Natural killer cell (primary cell): Measurements from ENCODE around the gene POU2F1. TPM values are rescaled to one million over a fixed set of nuclear protein-coding genes. Genes with fewer than 3 reads are reported as not detected.

Experiments used
- ATAC-seq, 3 donors: fragments of 150-1000 bp in 2 of 3; fragments of 200-7000 bp in 1 of 3; cut with Tn5 transposase; 1 replicate in 1 of 3; 2 replicates in 2 of 3; pipeline ENCODE4 v1.10.0; 2021; ENCODE audit warnings: mild to moderate bottlenecking in 2 of 3, moderate library complexity in 2 of 3
- DNase-seq, 2 donors: peaks; one replicate each; pipeline versions ENCODE4 v3.0.0 to v3.0.0-alpha.2; 2013 to 2021; ENCODE audit warnings: mixed read lengths in 1 of 2
- H3K27ac ChIP-seq: one replicate; pipeline ENCODE4 v1.5.1; 2013; ENCODE audit warnings: mild to moderate bottlenecking, low read length
- H3K27me3 ChIP-seq: one replicate; pipeline ENCODE4 v1.6.1; 2013; ENCODE audit warnings: low read length; ENCODE audit not compliant: control insufficient read depth, insufficient read depth
- H3K36me3 ChIP-seq: one replicate; pipeline ENCODE4 v1.6.1; 2013; ENCODE audit warnings: low read length; ENCODE audit not compliant: control insufficient read depth, insufficient read depth
- H3K4me1 ChIP-seq: one replicate; pipeline ENCODE4 v1.6.1; 2013; ENCODE audit warnings: low read length; ENCODE audit not compliant: control insufficient read depth, insufficient read depth
- H3K4me3 ChIP-seq: one replicate; pipeline ENCODE4 v1.5.1; 2013; ENCODE audit warnings: low read length
- H3K9me3 ChIP-seq: one replicate; pipeline ENCODE4 v1.6.1; 2013; ENCODE audit warnings: low read length; ENCODE audit not compliant: control insufficient read depth, insufficient read depth
- H3K27ac Mint-ChIP-seq, 2 donors: one replicate each; pipeline ENCODE4 v1.8.0; 2022; ENCODE audit warnings: mild to moderate bottlenecking in 2 of 2, mixed read lengths in 2 of 2, moderate library complexity in 1 of 2
- H3K27me3 Mint-ChIP-seq, 2 donors: one replicate each; pipeline ENCODE4 v1.8.0; 2022; ENCODE audit warnings: low read depth in 2 of 2, mixed read lengths in 2 of 2
- H3K36me3 Mint-ChIP-seq: one replicate; pipeline ENCODE4 v1.8.0; 2022; ENCODE audit warnings: mixed read lengths
- H3K4me1 Mint-ChIP-seq, 2 donors: one replicate each; pipeline ENCODE4 v1.8.0; 2022; ENCODE audit warnings: mixed read lengths in 2 of 2
- H3K4me3 Mint-ChIP-seq: one replicate; pipeline ENCODE4 v1.8.0; 2022; ENCODE audit warnings: mild to moderate bottlenecking, moderate library complexity, mixed read lengths
- H3K9me3 Mint-ChIP-seq, 2 donors: one replicate each; pipeline ENCODE4 v1.8.0; 2022; ENCODE audit warnings: mixed read lengths in 2 of 2
- WGBS: methylation state at CpG from one replicate; pipeline ENCODE4 v1.1.7; 2013; ENCODE audit warnings: missing lambda C conversion rate; ENCODE audit not compliant: insufficient coverage; 5-methylcytosine and 5-hydroxymethylcytosine counted together
- intact Hi-C: fragments of 100-400 bp; cut with micrococcal nuclease; formaldehyde crosslinking; loops from one replicate; pipeline ENCODE4 v1.14.2; 2022
- total RNA-seq, 4 donors: library from RNA; stranded (reverse); fragments of 120-200 nt in 1 of 4; gene quantifications; one replicate each; pipeline versions ENCODE4 v1.2.3 to v1.2.4, GENCODE V29; 2013 to 2022
- TF ChIP-seq, protein P1 (sequence below): fragments of 200-600 bp; IDR thresholded peaks from one replicate; pipeline ENCODE4 v1.8.0; 2022; ENCODE audit warnings: antibody characterized with exemption

The POU2F1 gene
- total RNA-seq, 3 donors from 2014 or later (not counting 1 experiment from before 2014, with no cell fraction given): 39.8 to 44.6 (median 40.9) TPM

DNA sequence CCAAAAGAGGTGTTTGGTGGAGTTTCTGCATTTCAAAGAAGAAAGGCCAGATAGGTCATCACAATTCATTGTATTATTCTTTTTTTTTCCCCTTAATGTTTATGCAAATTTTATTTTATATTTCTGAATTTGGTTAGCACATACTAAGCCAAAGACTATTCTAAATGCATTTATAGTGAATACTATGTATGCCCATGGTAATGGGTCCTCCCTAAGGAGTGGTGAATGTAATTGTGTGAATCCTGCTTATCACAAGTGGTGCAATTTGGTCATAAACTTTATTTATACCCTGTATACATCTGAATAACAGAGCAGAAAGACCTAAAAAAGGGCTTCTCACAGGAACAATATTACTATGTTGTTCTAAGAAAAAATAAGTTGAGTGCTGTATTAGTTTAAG, 198.6 kb downstream of the POU2F1 start:
- no peaks in the 10 kb centered on the region for H3K27me3 ChIP-seq
- TF ChIP-seq, protein P1, sequence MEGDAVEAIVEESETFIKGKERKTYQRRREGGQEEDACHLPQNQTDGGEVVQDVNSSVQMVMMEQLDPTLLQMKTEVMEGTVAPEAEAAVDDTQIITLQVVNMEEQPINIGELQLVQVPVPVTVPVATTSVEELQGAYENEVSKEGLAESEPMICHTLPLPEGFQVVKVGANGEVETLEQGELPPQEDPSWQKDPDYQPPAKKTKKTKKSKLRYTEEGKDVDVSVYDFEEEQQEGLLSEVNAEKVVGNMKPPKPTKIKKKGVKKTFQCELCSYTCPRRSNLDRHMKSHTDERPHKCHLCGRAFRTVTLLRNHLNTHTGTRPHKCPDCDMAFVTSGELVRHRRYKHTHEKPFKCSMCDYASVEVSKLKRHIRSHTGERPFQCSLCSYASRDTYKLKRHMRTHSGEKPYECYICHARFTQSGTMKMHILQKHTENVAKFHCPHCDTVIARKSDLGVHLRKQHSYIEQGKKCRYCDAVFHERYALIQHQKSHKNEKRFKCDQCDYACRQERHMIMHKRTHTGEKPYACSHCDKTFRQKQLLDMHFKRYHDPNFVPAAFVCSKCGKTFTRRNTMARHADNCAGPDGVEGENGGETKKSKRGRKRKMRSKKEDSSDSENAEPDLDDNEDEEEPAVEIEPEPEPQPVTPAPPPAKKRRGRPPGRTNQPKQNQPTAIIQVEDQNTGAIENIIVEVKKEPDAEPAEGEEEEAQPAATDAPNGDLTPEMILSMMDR: no peak
- intact Hi-C loops: no loop called here
- no peak overlapping the region for H3K4me3 Mint-ChIP-seq
- no peaks in the 10 kb centered on the region for H3K36me3 Mint-ChIP-seq
- H3K27ac ChIP-seq: no peak overlapping the region
- no peaks in the 10 kb centered on the region for H3K27me3 Mint-ChIP-seq
- DNase-seq (no peak), ATAC-seq (no peak)
- no peaks in the 10 kb centered on the region for H3K9me3 Mint-ChIP-seq
- no peak overlapping the region for H3K27ac Mint-ChIP-seq
- H3K4me1 ChIP-seq: peaks cover 5% of the 10 kb centered on the region
- H3K36me3 ChIP-seq: peaks cover 9% of the 10 kb centered on the region
- peaks cover 14 to 28% of the 10 kb centered on the region in 2 donors for H3K4me1 Mint-ChIP-seq
- H3K9me3 ChIP-seq: no peaks in the 10 kb centered on the region
- no peak overlapping the region for H3K4me3 ChIP-seq

DNA sequence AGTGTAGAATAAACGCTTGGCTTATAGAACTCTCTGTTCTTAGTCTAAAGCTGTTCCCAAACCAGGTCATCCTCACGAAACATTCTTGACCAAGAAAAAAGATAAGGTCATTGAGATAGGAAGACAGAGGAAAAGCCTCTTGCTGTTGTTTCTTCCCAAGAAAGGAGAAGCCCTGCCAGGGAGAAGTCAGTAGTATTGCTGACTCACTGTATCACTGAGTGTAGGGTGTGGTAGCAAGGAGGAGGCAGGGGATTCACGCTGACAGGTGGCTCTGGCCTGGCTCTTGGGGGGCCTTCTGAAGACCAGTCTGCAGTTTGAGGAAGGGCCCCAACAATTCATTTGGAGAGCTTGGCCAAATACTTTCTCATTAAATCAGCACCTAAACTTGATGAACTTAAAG, 199.8 kb downstream of the POU2F1 start:
- DNase-seq (no peak), ATAC-seq (no peak)
- Mint-ChIP-seq H3K4me1 (peaks cover 22 to 28% of the 10 kb centered on the region in 2 donors), H3K27me3 (no peaks in the 10 kb centered on the region), H3K9me3 (no peaks in the 10 kb centered on the region), H3K27ac (peak overlapping the region; percentile 14 to 77), H3K4me3 (no peak overlapping the region), H3K36me3 (no peaks in the 10 kb centered on the region)
- no peaks in the 10 kb centered on the region for H3K27me3 ChIP-seq
- no peak overlapping the region for H3K27ac ChIP-seq
- intact Hi-C loops: no loop called here
- TF ChIP-seq, protein P1: no peak
- peaks cover 7% of the 10 kb centered on the region for H3K36me3 ChIP-seq
- peaks cover 9% of the 10 kb centered on the region for H3K4me1 ChIP-seq
- 56% methylated on average over 3 of the region's 3 CpGs for WGBS
- H3K4me3 ChIP-seq: no peak overlapping the region
- H3K9me3 ChIP-seq: no peaks in the 10 kb centered on the region

DNA sequence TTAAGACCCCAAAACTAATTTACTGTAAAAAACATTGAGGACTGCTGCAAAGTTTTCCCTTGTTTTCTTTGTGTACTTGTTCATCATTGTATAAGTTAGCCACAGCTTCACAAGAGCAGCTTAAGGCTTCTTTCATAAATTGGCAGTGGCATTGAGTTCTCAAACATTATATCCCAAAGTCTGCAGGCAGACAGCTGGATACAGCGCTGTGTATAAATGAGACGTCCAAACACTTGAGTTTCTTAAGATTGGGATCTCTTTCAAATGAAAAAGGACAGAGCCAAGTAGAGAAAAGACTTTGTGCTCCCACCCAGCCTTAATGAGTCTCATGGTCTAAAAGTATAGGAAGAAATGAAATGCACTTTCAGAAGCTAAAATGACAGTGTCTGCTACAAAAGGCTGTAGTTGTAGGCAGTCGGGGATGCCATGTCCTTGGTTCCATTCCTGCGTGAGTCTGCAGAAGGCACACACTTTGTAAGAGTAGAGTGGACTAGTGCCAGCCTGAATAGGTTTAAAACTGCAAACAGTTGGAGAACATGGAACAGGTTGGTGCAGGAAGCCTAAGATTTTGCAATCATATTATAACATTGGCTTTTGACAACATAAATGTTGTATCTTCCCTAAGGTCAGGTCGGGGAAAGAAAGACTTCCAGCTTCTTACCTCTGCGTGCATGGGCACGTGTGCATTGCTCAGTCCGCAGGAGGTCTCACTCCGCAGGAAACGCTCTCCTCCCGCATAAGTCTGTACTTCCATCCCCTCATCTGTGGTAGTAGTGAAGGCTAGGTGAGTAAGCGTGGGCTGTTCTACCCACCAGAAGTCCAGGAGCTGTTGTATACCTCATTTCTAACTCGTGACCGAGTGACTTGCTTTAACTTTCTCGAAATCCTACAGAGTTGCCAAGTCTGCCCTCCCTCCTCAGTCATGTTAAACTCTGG, 203.3 kb downstream of the POU2F1 start:
- Mint-ChIP-seq H3K27ac (peak overlapping the region; percentile 91 to 100), H3K4me3 (no peak overlapping the region), H3K36me3 (no peaks in the 10 kb centered on the region), H3K27me3 (no peaks in the 10 kb centered on the region), H3K9me3 (no peaks in the 10 kb centered on the region), H3K4me1 (peaks cover 42 to 51% of the 10 kb centered on the region in 2 donors)
- no peaks in the 10 kb centered on the region for H3K9me3 ChIP-seq
- WGBS: 99% methylated on average over 10 of the region's 15 CpGs
- ATAC-seq: no peak
- H3K27ac ChIP-seq: no peak overlapping the region
- TF ChIP-seq, protein P1: no peak
- H3K4me3 ChIP-seq: no peak overlapping the region
- DNase-seq: no peak
- intact Hi-C loops: no loop called here
- no peaks in the 10 kb centered on the region for H3K27me3 ChIP-seq
- H3K36me3 ChIP-seq: peaks cover 1% of the 10 kb centered on the region
- H3K4me1 ChIP-seq: peaks cover 21% of the 10 kb centered on the region
